CD8-positive, alpha-beta memory T cell (primary cell): ENCODE results near the gene HDAC8. TPM values are rescaled to one million over a fixed set of nuclear protein-coding genes. Genes with fewer than 3 reads are reported as not detected.

Source experiments
- CTCF ChIA-PET: fragments of 350-600 bp; sonication (Branson Sonifier 250); formaldehyde crosslinking; loops from one replicate; lab custom pipeline; 2021; ENCODE audit warnings: antibody characterized with exemption; lab: Charles Lee
- POLR2A ChIA-PET: fragments of 350-600 bp; sonication (Branson Sonifier 250); formaldehyde crosslinking; loops from one replicate; lab custom pipeline; 2021; ENCODE audit warnings: antibody characterized with exemption; lab: Charles Lee
- DNase-seq, 5 donors: peaks; one replicate each; pipeline versions ENCODE4 v3.0.0 to v3.0.0-alpha.2; 2020 to 2022; ENCODE audit warnings: mixed read lengths in 1 of 5
- H3K27ac ChIP-seq: one replicate; pipeline ENCODE4 v1.7.0; 2013; ENCODE audit warnings: low read depth, mild to moderate bottlenecking, low read length, moderate library complexity
- H3K27me3 ChIP-seq: 2 replicates; pipeline ENCODE4 v1.7.0; 2013; ENCODE audit warnings: low read length, mild to moderate bottlenecking; ENCODE audit not compliant: insufficient read depth, poor library complexity, severe bottlenecking
- H3K36me3 ChIP-seq: 2 replicates; pipeline ENCODE4 v1.7.0; 2013; ENCODE audit warnings: mild to moderate bottlenecking, low read length, moderate library complexity; ENCODE audit not compliant: insufficient read depth
- H3K4me1 ChIP-seq: 2 replicates; pipeline ENCODE4 v1.7.0; 2013; ENCODE audit warnings: mild to moderate bottlenecking, low read length, moderate library complexity; ENCODE audit not compliant: insufficient read depth
- H3K4me3 ChIP-seq: 2 replicates; pipeline ENCODE4 v1.7.0; 2013; ENCODE audit warnings: mild to moderate bottlenecking, low read length
- H3K9me3 ChIP-seq: 2 replicates; pipeline ENCODE4 v1.7.0; 2013; ENCODE audit warnings: mild to moderate bottlenecking, low read length
- H3K27ac Mint-ChIP-seq, 8 donors: one replicate each; pipeline ENCODE4 v1.8.0; 2020 to 2021; ENCODE audit warnings: mixed read lengths in 8 of 8, mild to moderate bottlenecking in 6 of 8, inconsistent platforms in 3 of 8, moderate library complexity in 3 of 8
- H3K27me3 Mint-ChIP-seq, 2 donors: one replicate each; pipeline ENCODE4 v1.8.0; 2020 to 2021; ENCODE audit warnings: mixed read lengths in 2 of 2, mild to moderate bottlenecking in 1 of 2, moderate library complexity in 1 of 2
- H3K36me3 Mint-ChIP-seq, 3 donors: one replicate each; pipeline ENCODE4 v1.8.0; 2020 to 2021; ENCODE audit warnings: mixed read lengths in 3 of 3, inconsistent platforms in 1 of 3, mild to moderate bottlenecking in 1 of 3
- H3K4me1 Mint-ChIP-seq, 3 donors: one replicate each; pipeline ENCODE4 v1.8.0; 2020 to 2021; ENCODE audit warnings: mixed read lengths in 3 of 3, inconsistent platforms in 1 of 3, mild to moderate bottlenecking in 1 of 3
- H3K4me3 Mint-ChIP-seq, 7 donors: one replicate each; pipeline ENCODE4 v1.8.0; 2020 to 2021; ENCODE audit warnings: mixed read lengths in 7 of 7, mild to moderate bottlenecking in 6 of 7, moderate library complexity in 4 of 7, inconsistent platforms in 2 of 7
- H3K9me3 Mint-ChIP-seq, 5 donors: one replicate each; pipeline ENCODE4 v1.8.0; 2020 to 2022; ENCODE audit warnings: mixed read lengths in 5 of 5, mild to moderate bottlenecking in 3 of 5, moderate library complexity in 2 of 5, inconsistent platforms in 1 of 5
- polyA plus RNA-seq: library from polyadenylated mRNA; unstranded; fragments of 300-500 nt; fragmentation: Illumina TruSeq; gene quantifications from one replicate; pipeline ENCODE4 v1.2.3, GENCODE V29; 2021
- total RNA-seq, 2 experiments: library from RNA; stranded (reverse); gene quantifications; one replicate each; pipeline ENCODE4 v1.2.3, GENCODE V29; 2021

Gene HDAC8
- total and polyA plus RNA-seq, 3 experiments from 2014 or later = 16.4 to 17.8 (median 17.3) TPM

DNA sequence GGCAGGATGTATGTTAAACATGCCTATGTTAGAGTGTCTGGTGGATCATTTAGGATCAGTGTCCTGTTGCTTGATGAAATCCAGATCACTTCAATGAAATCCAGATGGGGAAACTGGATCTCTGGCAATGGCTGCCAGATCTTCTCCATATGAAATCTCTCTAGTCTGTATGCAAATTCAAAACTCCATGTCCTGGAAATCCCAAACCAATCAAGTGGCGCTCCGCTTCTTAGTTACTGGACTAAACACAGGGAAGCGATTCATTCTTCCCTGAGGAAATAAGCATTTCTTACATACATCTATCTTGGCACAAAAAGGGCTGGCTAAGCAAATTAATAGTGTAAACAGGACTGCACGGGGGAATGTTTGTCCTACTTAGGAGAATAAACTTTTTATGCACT is 94.9 kb downstream of the HDAC8 start:
- H3K4me3 Mint-ChIP-seq = no peak overlapping the region
- H3K36me3 ChIP-seq = no peaks in the 10 kb centered on the region
- H3K27me3 ChIP-seq = no peaks in the 10 kb centered on the region
- H3K27ac ChIP-seq = no peak overlapping the region
- no peak overlapping the region for H3K4me3 ChIP-seq
- H3K9me3 ChIP-seq = no peaks in the 10 kb centered on the region
- DNase-seq = no peak
- H3K27me3 Mint-ChIP-seq = peaks cover 0 to 6% of the 10 kb centered on the region in 2 donors
- H3K4me1 Mint-ChIP-seq = no peaks in the 10 kb centered on the region
- ChIA-PET POLR2A (no interaction called here), CTCF (no interaction called here)
- H3K4me1 ChIP-seq = no peaks in the 10 kb centered on the region
- peaks cover 10 to 46% (median 15%) of the 10 kb centered on the region in 3 donors for H3K36me3 Mint-ChIP-seq
- H3K9me3 Mint-ChIP-seq = no peaks in the 10 kb centered on the region
- H3K27ac Mint-ChIP-seq = no peak overlapping the region

- no peak overlapping the region for H3K27ac Mint-ChIP-seq
- peaks cover 11 to 43% (median 18%) of the 10 kb centered on the region in 3 donors for H3K36me3 Mint-ChIP-seq
- no peak overlapping the region for H3K4me3 Mint-ChIP-seq
- no peaks in the 10 kb centered on the region for H3K4me1 Mint-ChIP-seq
- Histone ChIP-seq H3K27me3 (no peaks in the 10 kb centered on the region), H3K27ac (no peak overlapping the region), H3K4me1 (no peaks in the 10 kb centered on the region), H3K36me3 (no peaks in the 10 kb centered on the region), H3K9me3 (no peaks in the 10 kb centered on the region), H3K4me3 (no peak overlapping the region)
- no peaks in the 10 kb centered on the region for H3K9me3 Mint-ChIP-seq
- ChIA-PET POLR2A (no interaction called here), CTCF (no interaction called here)
- peaks cover 0 to 6% of the 10 kb centered on the region in 2 donors for H3K27me3 Mint-ChIP-seq
- no peak for DNase-seq
Observed at GRCh38 chrX:72477376-72477775, 95.3 kb downstream of the HDAC8 start.

- POLR2A ChIA-PET = no interaction called here
Observed at GRCh38 chrX:72475952-72476668, 96.5 kb downstream of the HDAC8 start.

DNA sequence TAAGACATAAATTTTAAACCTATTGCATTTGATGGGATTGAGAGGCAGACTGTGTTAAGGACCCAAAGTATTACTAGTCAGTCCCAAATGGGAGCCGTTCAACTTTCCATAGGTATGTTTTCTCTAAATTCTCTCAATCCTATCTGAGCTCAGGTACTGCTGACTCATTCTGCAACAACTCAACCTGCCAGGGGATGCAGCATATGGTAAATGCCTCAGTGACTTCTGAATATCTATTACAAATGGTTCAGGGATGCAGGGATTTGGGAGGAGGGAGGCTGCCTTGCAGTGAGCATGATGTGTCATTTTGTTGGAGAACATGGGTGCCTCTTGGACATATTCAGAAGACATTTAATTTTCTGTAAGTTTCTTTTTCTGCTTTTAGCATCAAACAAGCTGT is 97.3 kb downstream of the HDAC8 start:
- Mint-ChIP-seq H3K36me3 (peaks cover 11 to 37% (median 12%) of the 10 kb centered on the region in 3 donors), H3K27ac (no peak overlapping the region), H3K27me3 (peaks cover 0 to 7% of the 10 kb centered on the region in 2 donors), H3K4me1 (no peaks in the 10 kb centered on the region), H3K9me3 (no peaks in the 10 kb centered on the region), H3K4me3 (no peak overlapping the region)
- H3K27ac ChIP-seq = no peak overlapping the region
- no peaks in the 10 kb centered on the region for H3K36me3 ChIP-seq
- H3K4me1 ChIP-seq = no peaks in the 10 kb centered on the region
- no peaks in the 10 kb centered on the region for H3K9me3 ChIP-seq
- POLR2A ChIA-PET = no interaction called here
- CTCF ChIA-PET = no interaction called here
- DNase-seq = no peak
- H3K4me3 ChIP-seq = no peak overlapping the region
- H3K27me3 ChIP-seq = no peaks in the 10 kb centered on the region

More at GRCh38 chrX:72475952-72476668, 96.5 kb downstream of the HDAC8 start:
- CTCF ChIA-PET = no interaction called here
- H3K27me3 ChIP-seq = no peaks in the 10 kb centered on the region
- no peaks in the 10 kb centered on the region for H3K9me3 ChIP-seq
- Mint-ChIP-seq H3K9me3 (no peaks in the 10 kb centered on the region), H3K4me1 (no peaks in the 10 kb centered on the region), H3K27me3 (peaks cover 0 to 6% of the 10 kb centered on the region in 2 donors), H3K4me3 (no peak overlapping the region), H3K27ac (no peak overlapping the region), H3K36me3 (peaks cover 11 to 38% (median 18%) of the 10 kb centered on the region in 3 donors)
- H3K4me1 ChIP-seq = no peaks in the 10 kb centered on the region
- DNase-seq = no peak
- no peak overlapping the region for H3K27ac ChIP-seq
- H3K36me3 ChIP-seq = no peaks in the 10 kb centered on the region
- H3K4me3 ChIP-seq = no peak overlapping the region

DNA sequence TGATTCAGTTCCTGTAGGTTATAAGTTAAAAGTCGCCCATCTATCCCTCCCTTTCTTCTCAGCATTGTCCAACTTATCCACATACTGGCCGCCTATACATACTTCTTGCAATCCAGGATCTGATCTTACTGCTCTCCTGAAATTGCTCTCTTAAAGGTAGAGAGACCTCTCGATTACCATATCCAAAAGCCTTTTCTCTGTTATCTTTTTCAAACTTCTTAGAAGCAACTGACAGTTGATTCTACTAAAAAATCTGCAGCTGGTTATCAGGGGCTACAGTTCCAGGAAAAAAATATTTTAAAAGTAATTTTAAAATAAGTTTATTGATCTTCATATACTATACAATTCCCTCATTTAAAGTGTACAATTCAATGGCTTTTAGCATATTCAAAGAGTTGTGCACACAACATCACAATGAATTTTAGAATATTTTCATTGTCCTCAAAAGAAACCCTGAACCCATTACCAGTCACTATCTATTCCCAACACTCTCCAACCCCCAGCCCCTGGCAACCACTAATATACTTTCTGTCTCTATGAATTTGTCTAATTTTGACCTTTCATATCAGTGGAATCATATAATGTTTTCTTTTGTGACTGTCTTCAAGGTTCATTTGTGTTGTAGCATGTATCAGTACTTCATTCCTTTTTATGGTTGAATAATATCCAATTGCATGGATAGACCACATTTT is 102.0 kb downstream of the HDAC8 start:
- H3K27me3 Mint-ChIP-seq = peaks cover 0 to 12% of the 10 kb centered on the region in 2 donors
- ChIA-PET CTCF (no interaction called here), POLR2A (no interaction called here)
- no peaks in the 10 kb centered on the region for H3K9me3 Mint-ChIP-seq
- Histone ChIP-seq H3K27ac (no peak overlapping the region), H3K4me1 (no peaks in the 10 kb centered on the region), H3K9me3 (no peaks in the 10 kb centered on the region), H3K36me3 (no peaks in the 10 kb centered on the region), H3K27me3 (no peaks in the 10 kb centered on the region), H3K4me3 (no peak overlapping the region)
- DNase-seq = no peak
- no peaks in the 10 kb centered on the region for H3K4me1 Mint-ChIP-seq
- peaks cover 4 to 19% (median 8%) of the 10 kb centered on the region in 3 donors for H3K36me3 Mint-ChIP-seq
- no peak overlapping the region for H3K4me3 Mint-ChIP-seq
- no peak overlapping the region for H3K27ac Mint-ChIP-seq

GRCh38 chrX:72470117-72470516 is 102.5 kb downstream of the HDAC8 start:
- Mint-ChIP-seq H3K4me3 (no peak overlapping the region), H3K27ac (no peak overlapping the region), H3K27me3 (peaks cover 0 to 12% of the 10 kb centered on the region in 2 donors), H3K4me1 (no peaks in the 10 kb centered on the region), H3K36me3 (peaks cover 4 to 17% (median 8%) of the 10 kb centered on the region in 3 donors), H3K9me3 (no peaks in the 10 kb centered on the region)
- ChIA-PET POLR2A (no interaction called here), CTCF (no interaction called here)
- Histone ChIP-seq H3K27ac (no peak overlapping the region), H3K27me3 (no peaks in the 10 kb centered on the region), H3K36me3 (no peaks in the 10 kb centered on the region), H3K4me1 (no peaks in the 10 kb centered on the region), H3K4me3 (no peak overlapping the region), H3K9me3 (no peaks in the 10 kb centered on the region)
- DNase-seq = no peak

GRCh38 chrX:72468607-72469006 is 104.0 kb downstream of the HDAC8 start:
- Histone ChIP-seq H3K27ac (no peak overlapping the region), H3K27me3 (no peaks in the 10 kb centered on the region), H3K4me1 (no peaks in the 10 kb centered on the region), H3K9me3 (no peaks in the 10 kb centered on the region), H3K36me3 (no peaks in the 10 kb centered on the region), H3K4me3 (no peak overlapping the region)
- Mint-ChIP-seq H3K27me3 (peaks cover 0 to 12% of the 10 kb centered on the region in 2 donors), H3K4me3 (no peak overlapping the region), H3K36me3 (peaks cover 4 to 19% (median 6%) of the 10 kb centered on the region in 3 donors), H3K27ac (no peak overlapping the region), H3K4me1 (no peaks in the 10 kb centered on the region), H3K9me3 (no peaks in the 10 kb centered on the region)
- POLR2A ChIA-PET = no interaction called here
- DNase-seq = no peak
- CTCF ChIA-PET = no interaction called here

GRCh38 chrX:72467135-72467534 is 105.5 kb downstream of the HDAC8 start:
- no peak overlapping the region for H3K4me3 Mint-ChIP-seq

More at GRCh38 chrX:72467135-72467534, 105.5 kb downstream of the HDAC8 start:
- no peaks in the 10 kb centered on the region for H3K27me3 ChIP-seq
- H3K4me1 Mint-ChIP-seq = no peaks in the 10 kb centered on the region
- DNase-seq = no peak
- H3K27ac ChIP-seq = no peak overlapping the region
- no peaks in the 10 kb centered on the region for H3K9me3 Mint-ChIP-seq
- H3K4me3 ChIP-seq = no peak overlapping the region
- POLR2A ChIA-PET = no interaction called here
- H3K9me3 ChIP-seq = no peaks in the 10 kb centered on the region
- no peaks in the 10 kb centered on the region for H3K36me3 ChIP-seq
- CTCF ChIA-PET = no interaction called here
- no peak overlapping the region for H3K27ac Mint-ChIP-seq
- H3K36me3 Mint-ChIP-seq = peaks cover 0 to 30% (median 4%) of the 10 kb centered on the region in 3 donors
- peaks cover 0 to 10% of the 10 kb centered on the region in 2 donors for H3K27me3 Mint-ChIP-seq
- H3K4me1 ChIP-seq = no peaks in the 10 kb centered on the region
